Mucosa of descending colon (tissue), 3 donors: Measurements from ENCODE around the gene UPF1. TPM values are rescaled to one million over a fixed set of nuclear protein-coding genes. Genes with fewer than 3 reads are reported as not detected.

ENCODE experiments used
- ATAC-seq: fragments of 200-7000 bp; cut with Tn5 transposase; one replicate; pipeline ENCODE4 v1.9.1; 2020; ENCODE audit warnings: mild to moderate bottlenecking, moderate library complexity
- DNase-seq, 3 donors: peaks; one replicate each; pipeline ENCODE4 v3.0.0-alpha.2; 2020
- H3K36me3 ChIP-seq: fragments of 200-600 bp; one replicate; pipeline ENCODE4 v1.8.0; 2021; ENCODE audit warnings: low read depth, mild to moderate bottlenecking
- H3K4me1 ChIP-seq: fragments of 200-600 bp; one replicate; pipeline ENCODE4 v1.8.0; 2021; ENCODE audit warnings: low read depth, mild to moderate bottlenecking
- H3K4me3 ChIP-seq: fragments of 200-600 bp; one replicate; pipeline ENCODE4 v1.8.0; 2021; ENCODE audit warnings: mild to moderate bottlenecking
- H3K9me3 ChIP-seq: fragments of 200-600 bp; one replicate; pipeline ENCODE4 v1.8.0; 2021; ENCODE audit warnings: mild to moderate bottlenecking
- CTCF ChIP-seq: fragments of 200-600 bp; IDR thresholded peaks from one replicate; pipeline ENCODE4 v1.8.0; 2022; ENCODE audit warnings: antibody characterized with exemption, mild to moderate bottlenecking
- intact Hi-C, 2 donors: fragments of 100-400 bp; cut with DNase I in 1 of 2; cut with micrococcal nuclease in 1 of 2; formaldehyde crosslinking; loops; one replicate each; pipeline versions ENCODE4 v1.11.0 to v1.11.1; 2022; cut with DNase I, micrococcal nuclease
- total RNA-seq, 3 donors: library from RNA; stranded (reverse); fragmentation: NEBNext Ultra II Directional in 2 of 3; extraction: Animal tissue kit (Norgen Biotek cat#: 25700) in 2 of 3; gene quantifications; one replicate each; pipeline versions ENCODE4 v1.2.1 to v1.2.4, GENCODE V29; 2021 to 2023
- donor health status: DM: no; HTN: no; CAD: no; lungs with moderate emphysema.
- donor health status: DM: no; HTN: no; CAD: no.
- donor health status: DM: no; HTN: yes; CAD: no.

Gene UPF1
- total RNA-seq, 3 donors from 2014 or later: 79.2 to 87.2 (median 83.4) TPM

GRCh38 chr19:18894254-18895037 is 62.7 kb downstream of the UPF1 start:
- Histone ChIP-seq H3K36me3 (no peaks in the 10 kb centered on the region), H3K4me1 (peaks cover 4% of the 10 kb centered on the region), H3K9me3 (no peaks in the 10 kb centered on the region), H3K4me3 (no peak overlapping the region)
- DNase-seq (no peak), ATAC-seq (no peak)
- no peak for TF ChIP-seq CTCF
- intact Hi-C loops: no loop called here

- intact Hi-C loops: no loop called here
Observed at GRCh38 chr19:18895038-18895823, 63.5 kb downstream of the UPF1 start.

GRCh38 chr19:18895824-18896341 is 64.1 kb downstream of the UPF1 start, which contains the start of gene CERS1:
TSS of gene CERS1 (minus strand) at chr19:18896158. CDS start at chr19:18896072, 86 bp downstream.
- ATAC-seq: peak; percentile 8
- Histone ChIP-seq H3K4me1 (peaks cover 4% of the 10 kb centered on the region), H3K36me3 (no peaks in the 10 kb centered on the region), H3K4me3 (no peak within 1 kb of the TSS), H3K9me3 (no peaks in the 10 kb centered on the region)
- no peak for DNase-seq
- no peak for TF ChIP-seq CTCF
- intact Hi-C loops: no loop called here

More at GRCh38 chr19:18895038-18895823, 63.5 kb downstream of the UPF1 start:
- ATAC-seq: peak; percentile 35
- TF ChIP-seq CTCF: no peak
- H3K4me1 ChIP-seq: peaks cover 4% of the 10 kb centered on the region
- no peaks in the 10 kb centered on the region for H3K9me3 ChIP-seq
- DNase-seq: peak in 1 of 3 donors; percentile 22
- no peaks in the 10 kb centered on the region for H3K36me3 ChIP-seq
- H3K4me3 ChIP-seq: no peak overlapping the region

GRCh38 chr19:18896421-18896841 is 64.7 kb downstream of the UPF1 start:
- Histone ChIP-seq H3K4me1 (peaks cover 4% of the 10 kb centered on the region), H3K4me3 (no peak overlapping the region), H3K36me3 (no peaks in the 10 kb centered on the region), H3K9me3 (no peaks in the 10 kb centered on the region)
- intact Hi-C loops: no loop called here
- DNase-seq (peak in 1 of 3 donors; percentile 26), ATAC-seq (no peak)
- no peak for TF ChIP-seq CTCF

GRCh38 chr19:18897094-18898029 is 65.6 kb downstream of the UPF1 start:
- no peak for ATAC-seq
- no peak for DNase-seq
- Histone ChIP-seq H3K4me1 (peaks cover 4% of the 10 kb centered on the region), H3K4me3 (no peak overlapping the region), H3K36me3 (no peaks in the 10 kb centered on the region), H3K9me3 (no peaks in the 10 kb centered on the region)
- intact Hi-C loops: no loop called here
- TF ChIP-seq CTCF: no peak
